GM19099 (cell line): ENCODE data around the gene MUC5B.

Experiments
- POLR2A ChIP-seq: IDR thresholded peaks from 3 replicates; pipeline ENCODE4 v1.6.1; 2011; ENCODE audit warnings: low read depth; ENCODE audit not compliant: insufficient read length; ENCODE audit errors: extremely low read depth

MUC5B gene

DNA sequence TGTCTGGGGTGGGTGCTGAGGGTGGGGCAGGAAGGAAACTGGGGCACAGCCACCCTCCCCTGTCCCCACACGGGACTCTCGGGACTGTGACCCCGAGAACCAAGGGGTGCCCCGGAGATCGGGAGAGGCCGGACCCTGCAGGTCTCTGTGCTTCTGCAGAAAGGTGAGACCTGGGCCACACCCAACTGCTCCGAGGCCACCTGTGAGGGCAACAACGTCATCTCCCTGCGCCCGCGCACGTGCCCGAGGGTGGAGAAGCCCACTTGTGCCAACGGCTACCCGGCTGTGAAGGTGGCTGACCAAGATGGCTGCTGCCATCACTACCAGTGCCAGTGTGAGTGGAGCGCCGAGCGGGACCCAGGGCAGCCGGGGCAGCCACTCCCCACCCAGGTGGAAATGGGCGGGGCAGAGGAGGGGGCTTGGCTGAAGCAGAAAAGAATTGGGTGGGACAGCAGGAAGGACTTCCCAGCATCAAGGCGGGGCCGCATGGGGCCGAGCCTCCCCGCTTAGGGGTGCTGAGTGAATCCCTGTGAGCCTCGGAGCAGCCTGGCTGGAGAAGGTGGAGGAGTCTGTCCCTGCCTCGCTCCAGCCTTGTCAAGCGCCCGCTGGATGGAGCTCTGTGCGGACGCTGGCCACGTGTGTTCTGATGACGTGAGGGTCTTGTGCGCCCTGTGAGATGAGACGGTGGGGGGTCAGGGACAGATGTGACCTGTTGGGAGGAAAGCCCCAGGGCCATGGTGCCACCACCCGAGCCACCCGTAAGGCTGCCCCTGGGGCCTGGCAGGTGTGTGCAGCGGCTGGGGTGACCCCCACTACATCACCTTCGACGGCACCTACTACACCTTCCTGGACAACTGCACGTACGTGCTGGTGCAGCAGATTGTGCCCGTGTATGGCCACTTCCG, 29.3 kb upstream of the MUC5B start:
- no peak for TF ChIP-seq POLR2A

DNA sequence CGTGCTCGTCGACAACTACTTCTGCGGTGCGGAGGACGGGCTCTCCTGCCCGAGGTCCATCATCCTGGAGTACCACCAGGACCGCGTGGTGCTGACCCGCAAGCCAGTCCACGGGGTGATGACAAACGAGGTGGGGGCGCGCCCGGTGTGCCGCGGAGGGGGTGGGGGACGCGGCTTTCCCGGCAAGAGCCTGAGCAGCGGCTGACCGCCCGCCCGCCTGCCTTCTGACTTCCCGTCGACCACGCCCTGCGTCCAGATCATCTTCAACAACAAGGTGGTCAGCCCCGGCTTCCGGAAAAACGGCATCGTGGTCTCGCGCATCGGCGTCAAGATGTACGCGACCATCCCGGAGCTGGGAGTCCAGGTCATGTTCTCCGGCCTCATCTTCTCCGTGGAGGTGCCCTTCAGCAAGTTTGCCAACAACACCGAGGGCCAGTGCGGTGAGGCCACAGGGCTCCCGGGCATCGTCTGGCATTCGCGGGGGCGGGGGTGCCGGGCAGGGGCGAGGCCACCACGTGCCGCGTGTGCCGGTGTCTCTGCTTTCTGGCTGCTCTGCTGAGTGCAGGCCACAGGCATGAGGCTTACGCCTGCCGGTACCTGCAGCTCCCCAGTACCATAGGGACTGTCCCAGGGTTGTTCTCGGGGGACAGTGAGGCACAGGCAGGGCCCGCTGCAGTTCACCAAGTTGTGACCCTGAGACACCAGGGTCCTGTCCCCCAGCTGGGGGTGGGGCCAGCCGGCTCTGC, 28.5 kb upstream of the MUC5B start:
- no peak for TF ChIP-seq POLR2A

DNA sequence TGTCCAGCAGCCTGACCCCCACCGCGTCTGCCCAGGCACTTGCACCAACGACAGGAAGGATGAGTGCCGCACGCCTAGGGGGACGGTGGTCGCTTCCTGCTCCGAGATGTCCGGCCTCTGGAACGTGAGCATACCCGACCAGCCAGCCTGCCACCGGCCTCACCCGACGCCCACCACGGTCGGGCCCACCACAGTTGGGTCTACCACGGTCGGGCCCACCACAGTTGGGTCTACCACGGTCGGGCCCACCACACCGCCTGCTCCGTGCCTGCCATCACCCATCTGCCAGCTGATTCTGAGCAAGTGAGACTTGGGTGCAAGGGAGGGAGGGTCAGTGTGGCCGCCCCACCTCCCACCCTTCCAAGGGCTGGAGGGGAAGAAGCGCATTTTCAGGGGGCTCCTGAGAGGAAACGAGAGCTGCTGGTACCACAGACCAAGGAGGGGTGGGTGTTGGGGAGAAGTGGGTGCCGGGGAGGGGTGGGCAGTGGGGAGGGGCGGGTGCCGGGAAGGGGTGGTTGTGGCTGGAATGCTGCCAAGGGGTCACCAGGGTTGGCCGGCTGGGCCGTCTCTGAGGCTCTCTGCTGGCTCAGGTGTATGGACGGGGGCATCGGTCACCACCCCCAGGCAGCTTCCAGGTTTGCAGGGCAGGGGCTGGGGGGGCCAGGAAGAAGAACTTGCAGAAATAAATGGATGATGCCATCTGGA, 27.7 kb upstream of the MUC5B start:
- TF ChIP-seq POLR2A: no peak

DNA sequence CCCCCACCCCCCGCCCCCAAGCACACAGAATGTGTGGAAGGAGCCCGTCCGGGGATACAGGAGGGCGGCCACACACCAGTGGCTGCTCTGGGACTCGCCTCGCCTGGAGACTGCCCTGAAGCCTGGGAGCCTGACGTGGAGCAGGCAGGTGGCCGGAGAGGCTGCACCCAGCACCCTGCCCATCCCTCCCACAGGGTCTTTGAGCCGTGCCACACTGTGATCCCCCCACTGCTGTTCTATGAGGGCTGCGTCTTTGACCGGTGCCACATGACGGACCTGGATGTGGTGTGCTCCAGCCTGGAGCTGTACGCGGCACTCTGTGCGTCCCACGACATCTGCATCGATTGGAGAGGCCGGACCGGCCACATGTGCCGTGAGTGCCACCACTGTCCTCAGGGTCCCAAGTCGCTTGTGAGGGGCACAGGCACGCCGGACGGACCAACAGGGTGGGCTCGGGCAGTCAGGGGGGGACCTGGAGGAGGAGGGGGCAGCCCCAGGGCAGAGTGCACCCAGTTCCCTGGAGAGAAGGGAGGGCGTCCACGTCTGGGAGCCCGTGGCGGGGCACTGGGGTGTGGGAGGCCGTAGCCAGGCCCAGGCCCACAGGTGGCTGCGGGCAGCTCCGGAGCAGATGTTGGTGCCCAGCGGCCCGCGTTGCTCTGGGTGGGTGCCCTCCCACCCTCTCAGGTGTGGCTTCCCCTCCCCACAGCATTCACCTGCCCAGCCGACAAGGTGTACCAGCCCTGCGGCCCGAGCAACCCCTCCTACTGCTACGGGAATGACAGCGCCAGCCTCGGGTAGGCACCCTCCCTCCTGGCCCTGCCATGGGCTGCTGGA, 27.0 kb upstream of the MUC5B start:
- no peak for TF ChIP-seq POLR2A

DNA sequence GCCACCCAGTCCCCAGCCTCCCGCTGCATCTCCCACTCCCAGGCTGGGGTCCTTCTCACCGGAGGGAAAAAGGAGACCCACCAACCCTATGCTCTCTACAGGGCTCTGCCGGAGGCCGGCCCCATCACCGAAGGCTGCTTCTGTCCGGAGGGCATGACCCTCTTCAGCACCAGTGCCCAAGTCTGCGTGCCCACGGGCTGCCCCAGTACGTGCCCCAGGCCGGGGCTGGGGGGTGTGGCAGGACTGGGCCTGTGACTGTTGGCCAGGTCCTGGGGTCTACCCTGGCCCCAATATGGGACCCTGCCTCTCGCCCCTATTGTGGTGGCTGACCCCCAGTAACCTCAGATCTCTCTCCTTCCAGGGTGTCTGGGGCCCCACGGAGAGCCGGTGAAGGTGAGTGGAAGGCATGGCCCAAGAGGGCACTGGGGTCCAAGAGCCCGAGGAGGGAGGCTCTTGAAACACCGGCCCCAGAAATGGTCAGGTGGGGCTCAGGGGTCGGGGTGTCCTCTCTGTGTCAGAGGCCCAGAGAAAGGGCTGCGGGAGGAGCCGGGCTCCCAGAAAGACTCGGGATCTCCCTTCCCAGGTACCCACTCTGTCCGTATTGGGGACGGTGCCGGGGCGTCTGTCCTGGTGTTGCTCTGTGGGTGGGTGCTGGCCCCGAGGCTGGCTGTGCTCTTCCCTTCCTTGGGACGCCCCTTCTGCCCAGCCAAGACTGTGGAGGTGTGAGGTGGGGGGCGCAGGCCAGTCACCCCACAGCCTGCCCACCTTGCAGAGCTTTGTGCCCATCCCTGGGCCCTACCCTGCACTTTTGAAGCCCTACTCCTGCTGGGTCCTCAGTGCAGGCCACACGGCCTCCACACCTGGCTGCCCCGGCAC, 26.1 kb upstream of the MUC5B start:
- TF ChIP-seq POLR2A: no peak

DNA sequence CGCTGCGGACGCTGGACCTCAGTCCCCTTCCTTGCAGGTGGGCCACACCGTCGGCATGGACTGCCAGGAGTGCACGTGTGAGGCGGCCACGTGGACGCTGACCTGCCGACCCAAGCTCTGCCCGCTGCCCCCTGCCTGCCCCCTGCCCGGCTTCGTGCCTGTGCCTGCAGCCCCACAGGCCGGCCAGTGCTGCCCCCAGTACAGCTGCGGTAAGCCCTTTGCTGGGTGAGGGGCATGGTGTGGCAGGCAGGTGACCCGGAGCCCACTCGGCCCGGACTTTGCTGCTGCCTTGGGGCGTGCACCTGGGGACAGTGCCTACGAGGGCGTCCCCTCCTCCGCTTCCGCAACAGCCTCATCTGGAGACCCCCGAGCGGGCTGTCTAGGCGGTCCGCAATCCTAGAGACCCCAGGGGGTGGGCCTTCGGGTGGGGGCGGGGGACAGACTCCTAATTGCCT, 25.4 kb upstream of the MUC5B start:
- no peak for TF ChIP-seq POLR2A

DNA sequence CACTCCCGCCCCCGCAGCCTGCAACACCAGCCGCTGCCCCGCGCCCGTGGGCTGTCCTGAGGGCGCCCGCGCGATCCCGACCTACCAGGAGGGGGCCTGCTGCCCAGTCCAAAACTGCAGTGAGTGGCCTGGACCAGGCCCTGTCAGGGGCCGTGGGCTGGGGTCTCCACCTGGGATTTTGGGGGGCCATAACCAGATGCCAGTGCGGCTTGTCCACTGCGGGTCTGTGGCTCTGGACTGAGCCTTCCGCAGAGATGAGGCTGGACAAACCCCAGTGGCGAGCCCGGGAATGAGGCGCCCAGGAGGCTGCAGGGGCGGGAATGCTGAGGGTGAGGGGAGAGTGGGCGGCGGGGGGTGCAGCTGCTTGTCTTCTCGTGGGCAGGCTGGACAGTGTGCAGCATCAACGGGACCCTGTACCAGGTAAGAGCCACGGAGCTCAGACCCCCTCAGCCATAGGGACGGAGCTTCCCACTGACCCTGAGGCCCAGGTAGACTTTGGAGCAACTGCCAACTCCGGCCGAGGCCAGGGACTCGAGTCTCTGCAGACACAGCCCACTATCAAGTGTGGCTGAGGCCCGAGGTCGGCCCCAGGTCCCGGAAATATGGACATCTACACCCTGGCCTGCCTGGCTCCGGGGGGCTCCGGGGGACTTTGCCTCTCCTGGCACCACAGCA, 24.8 kb upstream of the MUC5B start:
- TF ChIP-seq POLR2A: no peak

DNA sequence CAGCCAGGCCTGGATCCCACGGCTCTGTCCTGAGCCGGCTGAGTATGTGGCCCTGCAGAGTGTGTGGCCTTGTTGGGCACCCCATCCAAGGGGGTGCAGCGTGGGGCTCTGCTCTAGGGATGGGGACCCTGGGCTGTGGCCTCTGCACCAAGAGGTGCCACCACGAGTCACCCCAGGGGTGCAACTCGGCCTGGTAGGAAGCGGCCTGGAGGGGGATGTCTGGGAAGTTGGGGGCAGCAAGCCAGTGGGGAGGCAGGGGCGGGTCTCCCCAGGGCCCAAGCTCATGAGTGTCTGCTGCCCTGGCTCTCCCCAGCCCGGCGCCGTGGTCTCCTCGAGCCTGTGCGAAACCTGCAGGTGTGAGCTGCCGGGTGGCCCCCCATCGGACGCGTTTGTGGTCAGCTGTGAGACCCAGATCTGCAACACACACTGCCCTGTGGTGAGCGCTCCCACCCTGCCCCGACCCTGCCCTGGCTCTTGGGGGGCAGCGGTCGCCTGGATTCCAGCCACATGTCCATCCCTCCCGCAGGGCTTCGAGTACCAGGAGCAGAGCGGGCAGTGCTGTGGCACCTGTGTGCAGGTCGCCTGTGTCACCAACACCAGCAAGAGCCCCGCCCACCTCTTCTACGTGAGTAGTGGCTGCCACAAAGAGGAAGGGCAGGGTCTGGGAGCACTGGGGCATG, 24.2 kb upstream of the MUC5B start:
- TF ChIP-seq POLR2A: no peak

DNA sequence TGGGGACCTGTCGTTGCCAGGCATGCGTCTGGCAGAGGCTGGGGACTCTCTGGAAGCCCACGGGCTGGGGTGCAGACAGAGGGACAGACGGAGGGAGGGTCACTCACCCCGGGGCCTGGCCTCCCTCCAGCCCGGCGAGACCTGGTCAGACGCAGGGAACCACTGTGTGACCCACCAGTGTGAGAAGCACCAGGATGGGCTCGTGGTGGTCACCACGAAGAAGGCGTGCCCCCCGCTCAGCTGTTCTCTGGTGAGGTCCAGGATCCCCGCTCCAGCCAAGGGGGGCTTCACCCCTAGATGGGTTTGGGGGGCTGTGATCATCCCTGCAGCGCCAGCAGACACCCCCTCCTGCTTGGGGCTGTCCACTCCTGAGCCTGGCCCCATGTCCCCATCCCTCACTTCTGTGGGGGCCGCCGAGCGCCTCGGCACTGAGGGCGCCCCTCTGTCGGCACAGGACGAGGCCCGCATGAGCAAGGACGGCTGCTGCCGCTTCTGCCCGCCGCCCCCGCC, 23.6 kb upstream of the MUC5B start:
- no peak for TF ChIP-seq POLR2A

DNA sequence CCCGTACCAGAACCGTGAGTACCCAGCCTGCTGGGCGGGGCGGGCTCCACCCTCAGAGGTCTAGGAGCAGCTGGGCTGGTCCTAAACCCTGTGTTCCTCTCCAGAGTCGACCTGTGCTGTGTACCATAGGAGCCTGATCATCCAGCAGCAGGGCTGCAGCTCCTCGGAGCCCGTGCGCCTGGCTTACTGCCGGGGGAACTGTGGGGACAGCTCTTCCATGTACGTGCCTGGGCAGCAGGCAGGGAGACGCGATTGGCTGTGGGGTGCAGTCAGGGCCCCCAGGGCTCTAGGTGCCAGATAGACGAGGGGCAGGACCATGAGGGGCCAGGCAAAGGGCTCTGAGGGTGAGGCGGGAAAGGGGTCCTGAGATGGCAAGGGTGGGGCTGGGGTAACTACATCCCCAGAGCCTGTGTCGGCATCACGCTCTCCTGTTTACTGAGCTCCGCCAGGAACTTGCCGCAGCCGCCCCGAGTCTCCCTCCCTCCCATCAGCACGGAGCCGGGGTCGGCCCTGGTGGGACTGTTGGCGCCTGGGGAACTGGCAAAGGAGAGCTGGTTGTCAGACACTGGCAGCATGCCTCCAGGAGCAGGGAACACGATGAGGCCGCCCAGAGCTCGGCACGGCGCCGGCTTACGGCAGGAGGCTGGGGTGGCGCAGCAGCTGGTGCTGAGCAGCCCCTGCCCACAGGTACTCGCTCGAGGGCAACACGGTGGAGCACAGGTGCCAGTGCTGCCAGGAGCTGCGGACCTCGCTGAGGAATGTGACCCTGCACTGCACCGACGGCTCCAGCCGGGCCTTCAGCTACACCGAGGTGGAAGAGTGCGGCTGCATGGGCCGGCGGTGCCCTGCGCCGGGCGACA, 22.9 kb upstream of the MUC5B start:
- TF ChIP-seq POLR2A: no peak

DNA sequence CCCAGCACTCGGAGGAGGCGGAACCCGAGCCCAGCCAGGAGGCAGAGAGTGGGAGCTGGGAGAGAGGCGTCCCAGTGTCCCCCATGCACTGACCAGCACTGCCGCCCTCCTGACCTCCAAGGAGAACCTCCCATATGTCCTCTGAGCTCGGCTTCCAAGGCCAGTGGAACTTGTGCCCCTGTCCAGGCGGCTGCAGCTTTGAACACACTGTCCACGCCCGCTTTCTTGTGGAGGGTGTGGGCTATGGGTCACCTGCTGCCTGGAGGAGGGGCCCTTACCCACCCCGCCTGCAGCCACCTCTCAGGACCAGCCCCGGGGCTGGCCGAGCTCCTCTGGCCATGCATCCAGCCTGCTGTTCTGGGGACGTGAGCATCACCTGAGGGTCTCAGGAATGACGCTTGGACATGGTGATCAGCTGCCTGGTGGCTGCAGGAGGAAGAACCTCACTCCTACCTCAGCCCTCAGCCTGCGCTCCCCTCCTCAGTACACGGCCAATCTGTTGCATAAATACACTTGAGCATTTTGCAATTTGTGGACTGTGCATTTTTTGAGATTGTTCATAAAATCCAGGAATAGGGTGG, 22.2 kb upstream of the MUC5B start:
- TF ChIP-seq POLR2A: no peak
